Lower leg skin (tissue), 3 donors: Measurements from ENCODE around the gene ATG7.

Experiments used
- CTCF ChIP-seq, 3 donors: fragments of 450-650 bp; IDR thresholded peaks; one replicate each; pipeline ENCODE4 v1.5.1; 2016; ENCODE audit warnings: antibody characterized with exemption in 3 of 3, mild to moderate bottlenecking in 3 of 3, moderate library complexity in 2 of 3
- POLR2A ChIP-seq, 2 donors: fragments of 450-650 bp; IDR thresholded peaks; one replicate each; pipeline ENCODE4 v1.6.1; 2016 to 2017; ENCODE audit warnings: antibody characterized with exemption in 2 of 2, mild to moderate bottlenecking in 1 of 2, moderate library complexity in 1 of 2

DNA sequence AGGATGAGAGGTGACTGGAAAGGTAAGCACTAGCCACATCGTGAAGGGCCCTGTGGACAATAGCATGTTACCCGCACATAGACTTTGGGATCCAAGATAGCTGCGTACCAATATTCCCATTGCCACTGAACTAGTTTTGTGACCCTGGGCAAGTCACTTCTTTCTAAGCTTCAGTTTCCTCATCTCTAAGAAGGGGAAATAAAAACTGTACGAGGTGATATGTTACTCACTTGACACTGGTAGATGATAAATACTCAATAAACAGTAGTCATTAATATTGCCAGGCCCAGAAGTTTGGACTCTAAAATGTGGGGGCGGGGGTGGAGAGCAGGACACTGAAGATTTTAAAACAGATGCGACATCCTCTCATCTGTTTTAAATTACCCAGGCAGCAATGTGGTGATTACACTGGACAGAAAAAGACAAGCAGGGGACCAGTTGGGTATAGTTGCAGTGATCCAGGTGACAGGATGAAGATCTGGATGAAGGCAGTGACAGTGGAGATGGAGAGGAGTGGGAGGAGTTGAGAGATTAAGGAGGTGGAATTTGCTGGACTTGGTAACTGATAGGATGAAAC is 2.5 kb downstream of the ATG7 start:
- TF ChIP-seq POLR2A (IDR thresholded peaks at IDR 0.05) (no peak), CTCF (IDR thresholded peaks at IDR 0.05) (no peak)
